K562 (cell line): Measurements from ENCODE around the gene RUVBL2. TPM values are rescaled to one million over a fixed set of nuclear protein-coding genes. Genes with fewer than 3 reads are reported as not detected.
A peak's percentile ranks its signal among the peaks of the same experiment; 100 is the strongest.

Source experiments
- MEF2A ChIP-seq: IDR thresholded peaks from 2 replicates; pipeline ENCODE4 v1.6.1; 2011; ENCODE audit warnings: low read depth, mild to moderate bottlenecking, low read length, moderate library complexity; ENCODE audit not compliant: control insufficient read depth
- NR4A1 ChIP-seq, 2 experiments: fragments of 250-450 bp in 1 of 2; fragments of 450-650 bp in 1 of 2; sonication (Bioruptor Pico) in 1 of 2; IDR thresholded peaks; 2 replicates each; pipeline versions ENCODE4 v1.4.0 to v1.6.1; 2016 to 2020; ENCODE audit warnings: mild to moderate bottlenecking in 2 of 2, missing compliant biosample characterization in 1 of 2, missing genetic modification characterization in 1 of 2, moderate library complexity in 1 of 2
- TAL1 ChIP-seq: fragments of 450-650 bp; IDR thresholded peaks from 2 replicates; pipeline ENCODE4 v1.6.1; 2016; ENCODE audit warnings: mild to moderate bottlenecking
- TRIM25 ChIP-seq: fragments of 450-650 bp; IDR thresholded peaks from 2 replicates; pipeline ENCODE4 v1.7.0; 2016; ENCODE audit warnings: borderline replicate concordance
- ZNF436 ChIP-seq: fragments of 250-450, 450-650 bp; sonication (Bioruptor Pico); formaldehyde crosslinking; IDR thresholded peaks from 2 replicates; pipeline ENCODE4 v1.7.0; 2020; ENCODE audit warnings: mild to moderate bottlenecking
- ZNF551 ChIP-seq: fragments of 250-450 bp; sonication (Bioruptor Pico); IDR thresholded peaks from 2 replicates; pipeline ENCODE4 v1.5.0; 2021; ENCODE audit warnings: mild to moderate bottlenecking, moderate library complexity
- ZNF696 ChIP-seq: fragments of 250-450 bp; sonication (Bioruptor Pico); conservative IDR thresholded peaks from 2 replicates; pipeline ENCODE4 v1.4.0; 2020; ENCODE audit warnings: mild to moderate bottlenecking, moderate library complexity
- ZNF707 ChIP-seq: fragments of 250-450 bp; sonication (Bioruptor Pico); conservative IDR thresholded peaks from 2 replicates; pipeline ENCODE4 v1.8.0; 2022; ENCODE audit warnings: inconsistent platforms, mild to moderate bottlenecking, moderate library complexity
- ZNF740 ChIP-seq, 3 experiments: fragments of 200-800 bp in 1 of 3; sonication (Bioruptor generic) in 1 of 3; sonication (generic) in 1 of 3; formaldehyde crosslinking in 1 of 3; IDR thresholded peaks; 2 replicates each; pipeline versions ENCODE4 v1.6.1 to v1.8.0; 2016 to 2022; ENCODE audit warnings: mild to moderate bottlenecking in 2 of 3, missing compliant biosample characterization in 2 of 3, missing genetic modification characterization in 2 of 3, missing genetic modification reagents in 1 of 3
- polyA plus RNA-seq, 8 experiments: library from polyadenylated mRNA; depleted of rRNA in 4 of 8; stranded (reverse) in 5 of 8; unstranded in 3 of 8; fragments of >200 nt; fragmentation: Nextera tagmentation in 2 of 8; fragmentation: Illumina TruSeq in 1 of 8; extraction: Ambion mirVana in 2 of 8; extraction: Trizol in 1 of 8; gene quantifications; 2 replicates each; pipeline versions ENCODE4 v1.2.1 to v1.2.3, GENCODE V29; 2011 to 2014; ENCODE audit warnings: inconsistent platforms in 1 of 8, missing spikeins in 1 of 8
- total RNA-seq, 7 experiments: library from RNA; depleted of rRNA in 6 of 7; stranded (reverse); fragments of >200 nt in 6 of 7; fragmentation: Illumina TruSeq in 2 of 7; extraction: Trizol in 2 of 7; gene quantifications; 2 replicates each; pipeline versions ENCODE4 v1.2.1 to v1.2.3, GENCODE V29; 2011 to 2021; ENCODE audit warnings: low replicate concordance in 1 of 7
- TF ChIP-seq, protein P1 (sequence below): fragments of 450-650 bp; IDR thresholded peaks from 2 replicates; pipeline ENCODE4 v1.6.1; 2016; ENCODE audit warnings: low read depth
- TF ChIP-seq, protein P2 (sequence below): fragments of 450-650 bp; IDR thresholded peaks from 2 replicates; pipeline ENCODE4 v1.6.1; 2017; ENCODE audit warnings: mild to moderate bottlenecking, moderate library complexity

Gene RUVBL2
- total and polyA plus RNA-seq, 9 of the 15 experiments (the other 6 are each of a cell fraction or from before 2014, with no cell fraction given) = 71.4 to 453 (median 237) TPM

- TF ChIP-seq MEF2A = no peak
- TF ChIP-seq, protein P1, sequence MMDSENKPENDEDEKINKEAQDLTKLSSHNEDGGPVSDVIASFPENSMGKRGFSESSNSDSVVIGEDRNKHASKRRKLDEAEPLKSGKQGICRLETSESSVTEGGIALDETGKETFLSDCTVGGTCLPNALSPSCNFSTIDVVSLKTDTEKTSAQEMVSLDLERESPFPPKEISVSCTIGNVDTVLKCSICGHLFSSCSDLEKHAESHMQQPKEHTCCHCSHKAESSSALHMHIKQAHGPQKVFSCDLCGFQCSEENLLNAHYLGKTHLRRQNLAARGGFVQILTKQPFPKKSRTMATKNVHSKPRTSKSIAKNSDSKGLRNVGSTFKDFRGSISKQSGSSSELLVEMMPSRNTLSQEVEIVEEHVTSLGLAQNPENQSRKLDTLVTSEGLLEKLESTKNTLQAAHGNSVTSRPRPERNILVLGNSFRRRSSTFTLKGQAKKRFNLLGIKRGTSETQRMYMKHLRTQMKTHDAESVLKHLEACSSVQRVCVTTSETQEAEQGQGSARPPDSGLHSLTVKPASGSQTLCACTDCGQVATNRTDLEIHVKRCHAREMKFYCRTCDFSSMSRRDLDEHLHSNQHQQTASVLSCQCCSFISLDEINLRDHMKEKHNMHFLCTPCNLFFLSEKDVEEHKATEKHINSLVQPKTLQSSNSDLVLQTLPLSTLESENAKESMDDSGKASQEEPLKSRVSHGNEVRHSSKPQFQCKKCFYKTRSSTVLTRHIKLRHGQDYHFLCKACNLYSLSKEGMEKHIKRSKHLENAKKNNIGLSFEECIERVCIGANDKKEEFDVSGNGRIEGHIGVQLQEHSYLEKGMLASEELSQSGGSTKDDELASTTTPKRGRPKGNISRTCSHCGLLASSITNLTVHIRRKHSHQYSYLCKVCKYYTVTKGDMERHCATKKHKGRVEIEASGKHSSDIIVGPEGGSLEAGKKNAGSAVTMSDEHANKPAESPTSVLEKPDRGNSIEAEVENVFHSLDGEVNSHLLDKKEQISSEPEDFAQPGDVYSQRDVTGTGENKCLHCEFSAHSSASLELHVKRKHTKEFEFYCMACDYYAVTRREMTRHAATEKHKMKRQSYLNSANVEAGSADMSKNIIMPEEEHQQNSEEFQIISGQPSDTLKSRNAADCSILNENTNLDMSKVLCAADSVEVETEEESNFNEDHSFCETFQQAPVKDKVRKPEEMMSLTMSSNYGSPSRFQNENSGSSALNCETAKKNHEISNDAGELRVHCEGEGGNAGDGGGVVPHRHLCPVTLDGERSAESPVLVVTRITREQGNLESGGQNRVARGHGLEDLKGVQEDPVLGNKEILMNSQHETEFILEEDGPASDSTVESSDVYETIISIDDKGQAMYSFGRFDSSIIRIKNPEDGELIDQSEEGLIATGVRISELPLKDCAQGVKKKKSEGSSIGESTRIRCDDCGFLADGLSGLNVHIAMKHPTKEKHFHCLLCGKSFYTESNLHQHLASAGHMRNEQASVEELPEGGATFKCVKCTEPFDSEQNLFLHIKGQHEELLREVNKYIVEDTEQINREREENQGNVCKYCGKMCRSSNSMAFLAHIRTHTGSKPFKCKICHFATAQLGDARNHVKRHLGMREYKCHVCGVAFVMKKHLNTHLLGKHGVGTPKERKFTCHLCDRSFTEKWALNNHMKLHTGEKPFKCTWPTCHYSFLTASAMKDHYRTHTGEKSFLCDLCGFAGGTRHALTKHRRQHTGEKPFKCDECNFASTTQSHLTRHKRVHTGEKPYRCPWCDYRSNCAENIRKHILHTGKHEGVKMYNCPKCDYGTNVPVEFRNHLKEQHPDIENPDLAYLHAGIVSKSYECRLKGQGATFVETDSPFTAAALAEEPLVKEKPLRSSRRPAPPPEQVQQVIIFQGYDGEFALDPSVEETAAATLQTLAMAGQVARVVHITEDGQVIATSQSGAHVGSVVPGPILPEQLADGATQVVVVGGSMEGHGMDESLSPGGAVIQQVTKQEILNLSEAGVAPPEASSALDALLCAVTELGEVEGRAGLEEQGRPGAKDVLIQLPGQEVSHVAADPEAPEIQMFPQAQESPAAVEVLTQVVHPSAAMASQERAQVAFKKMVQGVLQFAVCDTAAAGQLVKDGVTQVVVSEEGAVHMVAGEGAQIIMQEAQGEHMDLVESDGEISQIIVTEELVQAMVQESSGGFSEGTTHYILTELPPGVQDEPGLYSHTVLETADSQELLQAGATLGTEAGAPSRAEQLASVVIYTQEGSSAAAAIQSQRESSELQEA = no peak
- TF ChIP-seq ZNF551 (CRISPR knock-in tag) = no peak
- TF ChIP-seq ZNF436 (CRISPR knock-in tag) = 0 out of 2 replicates have a peak, but pooled peaks have one; percentile 1
- TF ChIP-seq TRIM25 = no peak
- TF ChIP-seq ZNF740 (CRISPR knock-in tag; IDR thresholded peaks at IDR 0.05) = peak; percentile 47; the same call in 1 of the 2 replicates
- no peak for TF ChIP-seq ZNF740 (tag; IDR thresholded peaks at IDR 0.05)
- TF ChIP-seq, protein P2, sequence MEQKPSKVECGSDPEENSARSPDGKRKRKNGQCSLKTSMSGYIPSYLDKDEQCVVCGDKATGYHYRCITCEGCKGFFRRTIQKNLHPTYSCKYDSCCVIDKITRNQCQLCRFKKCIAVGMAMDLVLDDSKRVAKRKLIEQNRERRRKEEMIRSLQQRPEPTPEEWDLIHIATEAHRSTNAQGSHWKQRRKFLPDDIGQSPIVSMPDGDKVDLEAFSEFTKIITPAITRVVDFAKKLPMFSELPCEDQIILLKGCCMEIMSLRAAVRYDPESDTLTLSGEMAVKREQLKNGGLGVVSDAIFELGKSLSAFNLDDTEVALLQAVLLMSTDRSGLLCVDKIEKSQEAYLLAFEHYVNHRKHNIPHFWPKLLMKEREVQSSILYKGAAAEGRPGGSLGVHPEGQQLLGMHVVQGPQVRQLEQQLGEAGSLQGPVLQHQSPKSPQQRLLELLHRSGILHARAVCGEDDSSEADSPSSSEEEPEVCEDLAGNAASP = no peak
- TF ChIP-seq ZNF696 (CRISPR knock-in tag) = no peak
- TF ChIP-seq NR4A1 (CRISPR knock-in tag; IDR thresholded peaks at IDR 0.05) = no peak
- TF ChIP-seq NR4A1 (tag; IDR thresholded peaks at IDR 0.05) = no peak
- no peak for TF ChIP-seq TAL1
- TF ChIP-seq ZNF707 = no peak
These were observed 27.7 kb upstream of the RUVBL2 start (continued) for GRCh38 chr19:48965806-48966540.
